NOMO-1 treated with dmso at 0.1 percent for 144 hours (cell line): Measurements from ENCODE around the gene IFI16.
"Not testable (repeated sequence)": the region's sequence is repeated elsewhere in the genome, so short reads cannot be mapped to it uniquely, and the experiment has no call there.

ENCODE experiments used
- DNase-seq: peaks from one replicate; lab custom pipeline; 2025; ENCODE audit not compliant: unreplicated experiment; lab: John Stamatoyannopoulos, UW

Gene IFI16

GRCh38 chr1:159091180-159091560 lies 81.5 kb downstream of the IFI16 start:
- no peak for DNase-seq

- DNase-seq = peak; percentile 80
Measured at GRCh38 chr1:159091607-159092031, 81.9 kb downstream of the IFI16 start.

GRCh38 chr1:159092036-159092760 lies 82.5 kb downstream of the IFI16 start:
- peak; percentile 77 for DNase-seq

GRCh38 chr1:159098596-159098995 lies 88.9 kb downstream of the IFI16 start:
- no peak for DNase-seq

- DNase-seq = no peak
Measured at GRCh38 chr1:159100589-159100988, 90.9 kb downstream of the IFI16 start.

- not testable (repeated sequence) for DNase-seq
Measured at GRCh38 chr1:159103021-159103420, 93.3 kb downstream of the IFI16 start.
